Naive thymus-derived CD4-positive, alpha-beta T cell (primary cell): ENCODE results near the gene TET2. TPM values are rescaled to one million over a fixed set of nuclear protein-coding genes. Genes with fewer than 3 reads are reported as not detected.

ENCODE experiments used
- ATAC-seq: fragments of 150-1000 bp; cut with Tn5 transposase; 2 replicates; pipeline ENCODE4 v1.10.0; 2021; ENCODE audit warnings: mild to moderate bottlenecking, moderate library complexity
- CTCF ChIA-PET: fragments of 350-600 bp; sonication (Branson Sonifier 250); formaldehyde crosslinking; loops from one replicate; lab custom pipeline; 2021; ENCODE audit warnings: antibody characterized with exemption; lab: Charles Lee
- POLR2A ChIA-PET: fragments of 350-600 bp; sonication (Branson Sonifier 250); formaldehyde crosslinking; loops from one replicate; lab custom pipeline; 2021; ENCODE audit warnings: antibody characterized with exemption, inconsistent platforms; lab: Charles Lee
- DNase-seq, 9 donors: peaks; one replicate each; pipeline versions ENCODE4 v3.0.0 to v3.0.0-alpha.2; 2020 to 2022; ENCODE audit warnings: mixed read lengths in 1 of 9
- H3K27ac ChIP-seq: one replicate; pipeline ENCODE4 v1.7.0; 2013; ENCODE audit warnings: mild to moderate bottlenecking, low read depth, low read length, moderate library complexity
- H3K27me3 ChIP-seq, 2 donors: one replicate each; pipeline ENCODE4 v1.7.0; 2013; ENCODE audit warnings: low read length in 2 of 2, mild to moderate bottlenecking in 2 of 2, moderate library complexity in 2 of 2; ENCODE audit not compliant: control insufficient read depth in 2 of 2, insufficient read depth in 2 of 2
- H3K36me3 ChIP-seq, 3 experiments: 1 replicate in 2 of 3; 2 replicates in 1 of 3; pipeline ENCODE4 v1.7.0; 2013; ENCODE audit warnings: low read length in 3 of 3, mild to moderate bottlenecking in 3 of 3, moderate library complexity in 1 of 3; ENCODE audit not compliant: insufficient read depth in 3 of 3, control insufficient read depth in 2 of 3
- H3K4me1 ChIP-seq, 2 donors: one replicate each; pipeline ENCODE4 v1.7.0; 2013; ENCODE audit warnings: low read length in 2 of 2, mild to moderate bottlenecking in 2 of 2, moderate library complexity in 1 of 2; ENCODE audit not compliant: control insufficient read depth in 2 of 2, insufficient read depth in 2 of 2
- H3K4me3 ChIP-seq: 2 replicates; pipeline ENCODE4 v1.7.0; 2013; ENCODE audit warnings: mild to moderate bottlenecking, low read length
- H3K9me3 ChIP-seq, 3 experiments: 1 replicate in 2 of 3; 2 replicates in 1 of 3; pipeline ENCODE4 v1.7.0; 2013; ENCODE audit warnings: low read length in 3 of 3; ENCODE audit not compliant: control insufficient read depth in 2 of 3
- H3K27ac Mint-ChIP-seq, 9 donors: one replicate each; pipeline ENCODE4 v1.8.0; 2020 to 2022; ENCODE audit warnings: mixed read lengths in 9 of 9, mild to moderate bottlenecking in 8 of 9, moderate library complexity in 5 of 9, inconsistent platforms in 2 of 9
- H3K27me3 Mint-ChIP-seq, 5 donors: one replicate each; pipeline ENCODE4 v1.8.0; 2021 to 2022; ENCODE audit warnings: mixed read lengths in 5 of 5, mild to moderate bottlenecking in 1 of 5
- H3K36me3 Mint-ChIP-seq, 5 donors: one replicate each; pipeline ENCODE4 v1.8.0; 2020 to 2022; ENCODE audit warnings: mixed read lengths in 5 of 5, mild to moderate bottlenecking in 3 of 5, inconsistent platforms in 1 of 5
- H3K4me1 Mint-ChIP-seq, 7 donors: one replicate each; pipeline ENCODE4 v1.8.0; 2020 to 2022; ENCODE audit warnings: mixed read lengths in 7 of 7, mild to moderate bottlenecking in 3 of 7, inconsistent platforms in 1 of 7
- H3K4me3 Mint-ChIP-seq, 10 donors: one replicate each; pipeline ENCODE4 v1.8.0; 2020 to 2022; ENCODE audit warnings: mild to moderate bottlenecking in 10 of 10, mixed read lengths in 10 of 10, moderate library complexity in 6 of 10, inconsistent platforms in 2 of 10
- H3K9me3 Mint-ChIP-seq, 11 donors: one replicate each; pipeline ENCODE4 v1.8.0; 2020 to 2022; ENCODE audit warnings: mixed read lengths in 11 of 11, mild to moderate bottlenecking in 4 of 11, inconsistent platforms in 1 of 11, moderate library complexity in 1 of 11
- intact Hi-C, 2 donors: fragments of 100-400 bp; cut with micrococcal nuclease; formaldehyde crosslinking; loops; one replicate each; pipeline ENCODE4 v1.15.1; 2023
- polyA plus RNA-seq, 2 donors: library from polyadenylated mRNA; unstranded; fragments of 300-500 nt; fragmentation: Illumina TruSeq; gene quantifications; one replicate each; pipeline ENCODE4 v1.2.3, GENCODE V29; 2021
- total RNA-seq, 6 experiments: library from RNA in 5 of 6; stranded (reverse) in 5 of 6; gene quantifications; 1 replicate in 5 of 6; 2 replicates in 1 of 6; pipeline ENCODE4 v1.2.3 and lab custom pipeline; 2021 to 2026

The TET2 gene
- total and polyA plus RNA-seq, 7 experiments from 2014 or later, result 12.8 to 78.4 (median 19.0) TPM

DNA sequence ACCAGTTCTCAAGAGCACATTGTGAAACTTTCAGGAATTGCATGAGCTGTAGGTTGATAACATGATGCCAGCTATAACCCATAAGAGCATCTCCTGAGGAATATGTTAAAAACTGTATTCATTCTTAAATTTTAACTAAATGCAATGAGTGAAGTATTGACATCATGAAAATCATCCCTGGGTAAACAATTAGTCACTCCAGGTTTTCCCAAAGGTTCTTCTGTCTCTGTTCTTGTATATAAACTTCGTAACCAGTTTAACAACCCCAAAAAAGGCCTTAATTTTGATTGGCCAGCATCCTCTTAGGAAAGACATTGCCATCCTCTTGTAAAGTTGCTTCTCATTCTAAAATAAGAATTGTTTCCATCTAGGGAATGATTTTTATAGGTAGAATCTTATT, 80.4 kb downstream of the TET2 start:
- no peak overlapping the region for H3K27ac Mint-ChIP-seq

DNA sequence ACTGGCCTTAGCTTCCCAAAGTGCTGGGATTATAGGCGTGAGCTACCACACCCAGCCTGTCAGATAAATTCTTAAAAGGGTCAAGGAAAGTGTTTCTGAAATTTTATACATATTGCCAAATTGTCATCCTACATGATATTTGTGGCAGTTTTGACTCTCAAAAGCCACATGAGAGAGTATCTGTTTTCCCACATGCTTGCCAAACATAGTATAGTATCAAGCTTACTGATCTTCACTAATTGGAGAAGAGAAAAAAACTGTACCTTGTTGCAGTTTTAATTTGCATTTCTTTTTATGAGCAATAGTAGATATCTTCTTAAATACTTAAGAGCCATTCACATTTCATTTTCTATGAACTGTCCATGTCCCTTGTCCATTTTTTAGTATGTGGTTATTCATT, 83.6 kb downstream of the TET2 start:
- Histone ChIP-seq H3K9me3 (no peaks in the 10 kb centered on the region), H3K4me1 (no peaks in the 10 kb centered on the region), H3K27me3 (no peaks in the 10 kb centered on the region), H3K27ac (no peak overlapping the region), H3K36me3 (peaks cover 5 to 15% (median 7%) of the 10 kb centered on the region in 3 experiments), H3K4me3 (no peak overlapping the region)
- ATAC-seq (no peak), DNase-seq (no peak)
- no peak overlapping the region for H3K4me3 Mint-ChIP-seq
- CTCF ChIA-PET, result no interaction called here
- no peak overlapping the region for H3K27ac Mint-ChIP-seq
- POLR2A ChIA-PET, result no interaction called here
- H3K36me3 Mint-ChIP-seq, result peaks cover 15 to 30% (median 24%) of the 10 kb centered on the region in 5 donors
- intact Hi-C loops, result no loop called here
- H3K4me1 Mint-ChIP-seq, result peaks cover 4 to 19% (median 13%) of the 10 kb centered on the region in 7 donors
- peaks cover 0 to 4% (median 0%) of the 10 kb centered on the region in 11 donors for H3K9me3 Mint-ChIP-seq
- H3K27me3 Mint-ChIP-seq, result no peaks in the 10 kb centered on the region

More for the DNA sequence above, 80.4 kb downstream of the TET2 start:
- no peaks in the 10 kb centered on the region for H3K27me3 ChIP-seq
- Mint-ChIP-seq H3K4me1 (peaks cover 5 to 28% (median 17%) of the 10 kb centered on the region in 7 donors), H3K27me3 (no peaks in the 10 kb centered on the region), H3K4me3 (no peak overlapping the region), H3K36me3 (peaks cover 0 to 13% (median 4%) of the 10 kb centered on the region in 5 donors), H3K9me3 (peaks cover 0 to 4% (median 0%) of the 10 kb centered on the region in 11 donors)
- CTCF ChIA-PET, result no interaction called here
- H3K36me3 ChIP-seq, result no peaks in the 10 kb centered on the region
- H3K27ac ChIP-seq, result no peak overlapping the region
- intact Hi-C loops, result no loop called here
- no peak overlapping the region for H3K4me3 ChIP-seq
- ATAC-seq, result no peak
- no peaks in the 10 kb centered on the region for H3K4me1 ChIP-seq
- POLR2A ChIA-PET, result no interaction called here
- no peaks in the 10 kb centered on the region for H3K9me3 ChIP-seq
- DNase-seq, result no peak

DNA sequence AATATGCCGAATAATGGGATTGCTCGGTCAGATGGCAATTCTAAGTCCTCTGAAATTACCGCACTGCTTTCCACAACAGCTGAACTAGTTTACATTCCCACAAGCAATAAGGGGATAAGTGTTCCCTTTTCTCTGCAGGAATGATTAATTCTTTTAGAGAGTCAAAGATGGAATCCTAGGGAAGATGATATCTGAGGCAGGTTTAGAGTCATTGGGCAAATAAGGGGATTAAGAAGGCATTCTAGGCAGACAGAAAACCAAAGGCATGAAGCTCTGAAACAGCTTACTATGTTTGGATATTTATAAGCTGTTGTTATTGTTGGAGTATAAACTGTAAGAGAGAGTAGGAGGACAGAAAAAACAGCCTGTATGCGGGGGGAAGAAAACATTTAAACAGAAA, 85.7 kb downstream of the TET2 start:
- intact Hi-C loops, result no loop called here
- Histone ChIP-seq H3K4me1 (no peaks in the 10 kb centered on the region), H3K9me3 (no peaks in the 10 kb centered on the region), H3K4me3 (no peak overlapping the region), H3K36me3 (peaks cover 5 to 30% (median 7%) of the 10 kb centered on the region in 3 experiments), H3K27me3 (no peaks in the 10 kb centered on the region), H3K27ac (no peak overlapping the region)
- ChIA-PET POLR2A (no interaction called here), CTCF (no interaction called here)
- ATAC-seq (no peak), DNase-seq (no peak)
- H3K4me3 Mint-ChIP-seq, result no peak overlapping the region
- peaks cover 6 to 21% (median 9%) of the 10 kb centered on the region in 7 donors for H3K4me1 Mint-ChIP-seq
- peaks cover 24 to 47% (median 40%) of the 10 kb centered on the region in 5 donors for H3K36me3 Mint-ChIP-seq
- no peaks in the 10 kb centered on the region for H3K27me3 Mint-ChIP-seq
- H3K9me3 Mint-ChIP-seq, result peaks cover 0 to 4% (median 0%) of the 10 kb centered on the region in 11 donors
- H3K27ac Mint-ChIP-seq, result no peak overlapping the region

DNA sequence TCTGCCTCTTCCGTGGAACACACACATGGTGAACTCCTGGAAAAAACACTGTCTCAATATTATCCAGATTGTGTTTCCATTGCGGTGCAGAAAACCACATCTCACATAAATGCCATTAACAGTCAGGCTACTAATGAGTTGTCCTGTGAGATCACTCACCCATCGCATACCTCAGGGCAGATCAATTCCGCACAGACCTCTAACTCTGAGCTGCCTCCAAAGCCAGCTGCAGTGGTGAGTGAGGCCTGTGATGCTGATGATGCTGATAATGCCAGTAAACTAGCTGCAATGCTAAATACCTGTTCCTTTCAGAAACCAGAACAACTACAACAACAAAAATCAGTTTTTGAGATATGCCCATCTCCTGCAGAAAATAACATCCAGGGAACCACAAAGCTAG, 87.9 kb downstream of the TET2 start:
- H3K27ac ChIP-seq, result no peak overlapping the region
- no peaks in the 10 kb centered on the region for H3K4me1 ChIP-seq
- H3K27me3 Mint-ChIP-seq, result no peaks in the 10 kb centered on the region
- H3K4me3 ChIP-seq, result no peak overlapping the region
- H3K36me3 Mint-ChIP-seq, result peaks cover 24 to 57% (median 55%) of the 10 kb centered on the region in 5 donors
- intact Hi-C loops, result no loop called here
- no peak overlapping the region for H3K27ac Mint-ChIP-seq
- no peaks in the 10 kb centered on the region for H3K9me3 ChIP-seq
- no peaks in the 10 kb centered on the region for H3K27me3 ChIP-seq
- peaks cover 6 to 24% (median 9%) of the 10 kb centered on the region in 7 donors for H3K4me1 Mint-ChIP-seq
- peaks cover 0 to 4% (median 0%) of the 10 kb centered on the region in 11 donors for H3K9me3 Mint-ChIP-seq
- H3K4me3 Mint-ChIP-seq, result no peak overlapping the region
- CTCF ChIA-PET, result no interaction called here
- DNase-seq, result no peak
- ATAC-seq, result no peak
- peaks cover 5 to 35% (median 7%) of the 10 kb centered on the region in 3 experiments for H3K36me3 ChIP-seq
- POLR2A ChIA-PET, result no interaction called here

DNA sequence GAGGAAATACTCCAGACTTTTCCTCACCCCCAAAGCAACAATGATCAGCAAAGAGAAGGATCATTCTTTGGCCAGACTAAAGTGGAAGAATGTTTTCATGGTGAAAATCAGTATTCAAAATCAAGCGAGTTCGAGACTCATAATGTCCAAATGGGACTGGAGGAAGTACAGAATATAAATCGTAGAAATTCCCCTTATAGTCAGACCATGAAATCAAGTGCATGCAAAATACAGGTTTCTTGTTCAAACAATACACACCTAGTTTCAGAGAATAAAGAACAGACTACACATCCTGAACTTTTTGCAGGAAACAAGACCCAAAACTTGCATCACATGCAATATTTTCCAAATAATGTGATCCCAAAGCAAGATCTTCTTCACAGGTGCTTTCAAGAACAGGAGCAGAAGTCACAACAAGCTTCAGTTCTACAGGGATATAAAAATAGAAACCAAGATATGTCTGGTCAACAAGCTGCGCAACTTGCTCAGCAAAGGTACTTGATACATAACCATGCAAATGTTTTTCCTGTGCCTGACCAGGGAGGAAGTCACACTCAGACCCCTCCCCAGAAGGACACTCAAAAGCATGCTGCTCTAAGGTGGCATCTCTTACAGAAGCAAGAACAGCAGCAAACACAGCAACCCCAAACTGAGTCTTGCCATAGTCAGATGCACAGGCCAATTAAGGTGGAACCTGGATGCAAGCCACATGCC, 89.7 kb downstream of the TET2 start:
- H3K4me1 ChIP-seq, result no peaks in the 10 kb centered on the region
- ChIA-PET CTCF (interaction anchor here (1.0 kb wide), 1 partner anchor 10 kb away, joined by 3 read pairs; no protein-coding TSS in a partner anchor), POLR2A (no interaction called here)
- intact Hi-C loops, result no loop called here
- no peak overlapping the region for H3K27ac ChIP-seq
- H3K4me3 ChIP-seq, result no peak overlapping the region
- H3K36me3 Mint-ChIP-seq, result peaks cover 24 to 64% (median 60%) of the 10 kb centered on the region in 5 donors
- no peak for ATAC-seq
- peaks cover 0 to 4% (median 0%) of the 10 kb centered on the region in 11 donors for H3K9me3 Mint-ChIP-seq
- H3K9me3 ChIP-seq, result no peaks in the 10 kb centered on the region
- no peaks in the 10 kb centered on the region for H3K27me3 Mint-ChIP-seq
- H3K36me3 ChIP-seq, result peaks cover 5 to 35% (median 7%) of the 10 kb centered on the region in 3 experiments
- no peak for DNase-seq
- no peaks in the 10 kb centered on the region for H3K27me3 ChIP-seq
- H3K4me1 Mint-ChIP-seq, result peaks cover 6 to 32% (median 10%) of the 10 kb centered on the region in 7 donors
- H3K4me3 Mint-ChIP-seq, result peak overlapping the region in 1 of 10 donors; percentile 14
- peak overlapping the region in 1 of 9 donors; percentile 36 for H3K27ac Mint-ChIP-seq

DNA sequence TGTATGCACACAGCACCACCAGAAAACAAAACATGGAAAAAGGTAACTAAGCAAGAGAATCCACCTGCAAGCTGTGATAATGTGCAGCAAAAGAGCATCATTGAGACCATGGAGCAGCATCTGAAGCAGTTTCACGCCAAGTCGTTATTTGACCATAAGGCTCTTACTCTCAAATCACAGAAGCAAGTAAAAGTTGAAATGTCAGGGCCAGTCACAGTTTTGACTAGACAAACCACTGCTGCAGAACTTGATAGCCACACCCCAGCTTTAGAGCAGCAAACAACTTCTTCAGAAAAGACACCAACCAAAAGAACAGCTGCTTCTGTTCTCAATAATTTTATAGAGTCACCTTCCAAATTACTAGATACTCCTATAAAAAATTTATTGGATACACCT, 90.2 kb downstream of the TET2 start:
- peaks cover 0 to 2% (median 0%) of the 10 kb centered on the region in 11 donors for H3K9me3 Mint-ChIP-seq
- DNase-seq (no peak), ATAC-seq (no peak)
- Histone ChIP-seq H3K4me3 (no peak overlapping the region), H3K27me3 (no peaks in the 10 kb centered on the region), H3K27ac (no peak overlapping the region), H3K4me1 (no peaks in the 10 kb centered on the region), H3K36me3 (peaks cover 5 to 35% (median 7%) of the 10 kb centered on the region in 3 experiments), H3K9me3 (no peaks in the 10 kb centered on the region)
- H3K27ac Mint-ChIP-seq, result no peak overlapping the region
- H3K27me3 Mint-ChIP-seq, result no peaks in the 10 kb centered on the region
- H3K36me3 Mint-ChIP-seq, result peaks cover 24 to 62% (median 61%) of the 10 kb centered on the region in 5 donors
- CTCF ChIA-PET, result interaction anchor here (1.0 kb wide), 1 partner anchor 10 kb away, joined by 3 read pairs; no protein-coding TSS in a partner anchor
- peak overlapping the region in 1 of 10 donors; percentile 14 for H3K4me3 Mint-ChIP-seq
- H3K4me1 Mint-ChIP-seq, result peaks cover 6 to 32% (median 10%) of the 10 kb centered on the region in 7 donors
- intact Hi-C loops, result no loop called here
- POLR2A ChIA-PET, result no interaction called here
